Spinal cord (tissue), 10 donors: ENCODE data around the gene NARF. TPM values are rescaled to one million over a fixed set of nuclear protein-coding genes. Genes with fewer than 3 reads are reported as not detected.

Experiments used
- DNase-seq, 6 donors: peaks; one replicate each; pipeline versions ENCODE4 v3.0.0 to v3.0.0-alpha.2; 2013 to 2015; ENCODE audit warnings: low spot score in 6 of 6, low read depth in 4 of 6
- H3K27ac ChIP-seq: one replicate; pipeline ENCODE4 v1.5.1; 2013; ENCODE audit warnings: low read depth, low read length, control low read depth
- H3K27me3 ChIP-seq: one replicate; pipeline ENCODE4 v1.6.1; 2013; ENCODE audit warnings: low read length; ENCODE audit not compliant: control insufficient read depth, insufficient read depth
- H3K36me3 ChIP-seq: one replicate; pipeline ENCODE4 v1.6.1; 2013; ENCODE audit warnings: low read length; ENCODE audit not compliant: control insufficient read depth, insufficient read depth
- H3K4me1 ChIP-seq: one replicate; pipeline ENCODE4 v1.6.1; 2013; ENCODE audit warnings: low read length; ENCODE audit not compliant: control insufficient read depth, insufficient read depth
- H3K4me3 ChIP-seq: one replicate; pipeline ENCODE4 v1.5.1; 2013; ENCODE audit warnings: low read depth, low read length, control low read depth
- H3K9me3 ChIP-seq: one replicate; pipeline ENCODE4 v1.6.1; 2013; ENCODE audit warnings: low read length; ENCODE audit not compliant: control insufficient read depth, insufficient read depth
- WGBS: methylation state at CpG from one replicate; pipeline ENCODE4 v1.1.5; 2013; ENCODE audit warnings: missing lambda C conversion rate; ENCODE audit not compliant: insufficient coverage; 5-methylcytosine and 5-hydroxymethylcytosine counted together
- polyA plus RNA-seq, 2 donors: library from polyadenylated mRNA; unstranded; fragments of 120-200 nt; gene quantifications; one replicate each; pipeline ENCODE4 v1.2.1, GENCODE V29; 2013; ENCODE audit not compliant: insufficient read length in 2 of 2
- total RNA-seq, 2 donors: library from RNA; depleted of rRNA in 1 of 2; stranded (reverse); fragments of 120-200 nt in 1 of 2; fragments of >200 nt in 1 of 2; gene quantifications; one replicate each; pipeline versions ENCODE4 v1.2.3 to v1.2.4, GENCODE V29; 2013 to 2014
- donor health status: healthy.

The NARF gene
- total and polyA plus RNA-seq, 4 donors, result 31.1 to 124 (median 75.9) TPM

- H3K27me3 ChIP-seq, result no peaks in the 10 kb centered on the region
- H3K9me3 ChIP-seq, result no peaks in the 10 kb centered on the region
- 89% methylated on average over 7 of the region's 8 CpGs for whole genome bisulfite sequencing
- no peak overlapping the region for H3K4me3 ChIP-seq
- no peaks in the 10 kb centered on the region for H3K4me1 ChIP-seq
- peaks cover 51% of the 10 kb centered on the region for H3K36me3 ChIP-seq
- H3K27ac ChIP-seq, result no peak overlapping the region
- no peak for DNase-seq
Observed at GRCh38 chr17:82432017-82432416, 26.5 kb upstream of the NARF start.

DNA sequence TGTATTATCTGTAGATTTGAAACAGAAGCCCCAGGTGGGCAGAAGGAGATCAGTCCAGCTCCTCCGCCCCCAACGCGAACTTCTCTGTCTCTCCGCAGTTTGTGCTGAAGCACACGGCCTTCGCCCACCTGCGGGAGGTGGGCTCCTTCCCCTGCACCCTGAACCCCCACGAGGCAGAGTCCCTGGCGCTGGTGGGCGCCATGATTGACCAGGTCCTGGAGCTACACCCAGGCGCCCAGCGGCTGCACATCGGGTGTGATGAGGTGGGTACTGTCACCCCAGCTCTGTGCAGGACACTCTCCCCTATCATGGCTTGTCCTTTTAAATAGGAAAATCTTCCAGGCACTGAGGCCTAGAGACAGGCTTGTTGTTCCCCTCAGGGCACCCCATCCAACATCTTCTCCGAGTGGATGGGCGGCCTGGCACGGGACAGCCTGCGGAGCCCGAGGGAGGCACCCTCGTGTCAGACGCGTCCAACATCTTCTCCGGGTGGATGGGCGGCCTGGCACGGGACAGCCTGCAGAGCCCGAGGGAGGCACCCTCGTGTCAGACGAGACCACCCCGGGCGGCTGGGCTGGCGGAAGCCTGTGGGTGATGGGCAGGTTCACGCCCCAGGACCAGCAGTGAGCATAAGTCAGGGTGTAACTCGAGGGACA is 24.9 kb upstream of the NARF start:
- 91% methylated on average over 30 of the region's 32 CpGs for WGBS
- DNase-seq, result no peak
- Histone ChIP-seq H3K4me3 (no peak overlapping the region), H3K36me3 (peaks cover 65% of the 10 kb centered on the region), H3K9me3 (no peaks in the 10 kb centered on the region), H3K27me3 (no peaks in the 10 kb centered on the region), H3K27ac (no peak overlapping the region), H3K4me1 (no peaks in the 10 kb centered on the region)

DNA sequence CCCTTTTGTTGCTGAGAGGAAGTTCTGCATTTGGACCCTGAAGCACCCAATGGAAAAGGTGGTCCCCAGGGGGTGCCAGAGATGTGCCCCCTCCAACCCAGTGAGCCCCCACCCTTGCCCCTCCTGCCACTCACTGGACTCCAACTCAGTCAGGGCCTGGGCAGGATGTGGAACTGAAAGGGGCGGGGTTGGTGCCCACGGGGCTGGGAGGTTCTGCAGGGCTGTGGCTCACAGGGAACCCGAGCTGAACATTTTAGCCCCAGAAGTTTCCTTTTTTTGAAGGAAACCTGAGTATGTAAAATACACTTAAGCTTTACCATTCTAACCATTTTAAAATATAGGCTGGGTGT is 24.4 kb upstream of the NARF start:
- no peak for DNase-seq
- Histone ChIP-seq H3K4me1 (no peaks in the 10 kb centered on the region), H3K27ac (no peak overlapping the region), H3K4me3 (no peak overlapping the region), H3K36me3 (peaks cover 70% of the 10 kb centered on the region), H3K9me3 (no peaks in the 10 kb centered on the region), H3K27me3 (no peaks in the 10 kb centered on the region)
- 56% methylated on average over 3 of the region's 3 CpGs for WGBS

DNA sequence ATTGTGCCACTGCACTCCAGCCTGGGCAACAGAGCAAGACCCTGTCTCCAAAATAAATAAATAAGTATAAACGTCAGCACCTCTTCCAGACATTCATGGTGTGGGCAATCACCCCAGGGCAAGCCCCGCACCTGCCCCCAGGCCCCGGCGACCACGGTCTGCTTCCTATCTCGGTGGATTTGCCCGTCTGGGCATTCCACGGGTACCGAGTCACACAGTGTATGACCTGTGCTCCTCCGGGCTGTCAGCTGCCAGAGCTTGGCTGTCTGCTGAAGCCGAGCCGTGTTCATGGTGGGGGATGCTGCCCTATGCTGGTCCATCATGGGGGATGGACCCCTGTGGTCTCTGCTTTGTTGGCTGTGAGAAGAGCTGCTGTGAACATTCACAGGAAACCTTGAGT is 23.4 kb upstream of the NARF start:
- Histone ChIP-seq H3K9me3 (no peaks in the 10 kb centered on the region), H3K4me1 (peaks cover 7% of the 10 kb centered on the region), H3K36me3 (peaks cover 70% of the 10 kb centered on the region), H3K27me3 (no peaks in the 10 kb centered on the region), H3K4me3 (no peak overlapping the region), H3K27ac (no peak overlapping the region)
- no peak for DNase-seq
- 88% methylated on average over 11 of the region's 12 CpGs for WGBS

DNA sequence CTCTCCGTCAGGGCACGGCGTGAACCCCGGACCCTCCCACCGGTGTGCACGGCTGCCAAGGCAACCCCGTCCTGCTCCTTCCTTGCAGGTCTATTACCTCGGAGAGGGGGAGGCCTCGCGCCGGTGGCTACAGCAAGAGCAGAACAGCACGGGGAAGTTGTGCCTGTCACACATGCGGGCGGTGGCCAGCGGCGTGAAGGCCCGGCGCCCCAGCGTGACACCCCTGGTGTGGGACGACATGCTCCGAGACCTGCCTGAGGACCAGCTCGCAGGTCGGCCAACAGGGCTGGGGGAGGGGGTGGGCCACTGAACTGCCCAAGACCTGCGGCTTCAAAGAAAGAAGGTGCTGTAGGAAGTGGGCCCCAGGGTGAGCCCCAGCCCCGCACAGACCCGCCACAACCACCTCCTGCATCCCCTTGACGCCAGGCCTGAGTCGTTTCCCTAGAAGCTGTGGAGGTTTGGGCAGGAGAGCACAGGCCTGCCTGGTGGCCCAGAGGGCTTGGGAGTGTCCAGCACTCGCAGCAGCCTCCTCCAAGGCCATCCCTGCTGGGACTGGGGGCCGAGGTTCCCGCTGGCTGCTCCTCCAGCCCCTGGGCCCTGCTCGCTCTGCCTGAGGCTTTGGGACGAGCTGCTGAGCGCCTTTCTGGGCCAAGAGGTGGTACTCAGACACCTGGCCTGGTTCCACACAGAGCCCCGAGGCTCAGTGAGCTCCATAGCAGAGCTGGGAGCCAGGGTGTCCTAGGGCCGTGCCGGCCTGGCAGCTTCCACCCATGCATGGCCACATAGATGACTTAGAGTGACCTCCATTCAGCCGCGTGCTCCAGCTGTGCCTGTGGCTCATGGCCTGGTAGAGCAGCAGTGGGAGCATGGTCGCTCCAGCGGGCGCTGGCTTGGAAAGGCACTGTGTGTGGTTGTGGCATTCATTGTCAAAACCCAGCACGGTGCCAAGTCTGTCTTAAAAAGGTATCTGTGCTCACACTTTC is 22.6 kb upstream of the NARF start:
- no peak for DNase-seq
- WGBS, result 84% methylated on average over 42 of the region's 43 CpGs
- H3K36me3 ChIP-seq, result peaks cover 77% of the 10 kb centered on the region
- H3K27ac ChIP-seq, result no peak overlapping the region
- no peak overlapping the region for H3K4me3 ChIP-seq
- H3K9me3 ChIP-seq, result no peaks in the 10 kb centered on the region
- H3K27me3 ChIP-seq, result no peaks in the 10 kb centered on the region
- H3K4me1 ChIP-seq, result peaks cover 10% of the 10 kb centered on the region

DNA sequence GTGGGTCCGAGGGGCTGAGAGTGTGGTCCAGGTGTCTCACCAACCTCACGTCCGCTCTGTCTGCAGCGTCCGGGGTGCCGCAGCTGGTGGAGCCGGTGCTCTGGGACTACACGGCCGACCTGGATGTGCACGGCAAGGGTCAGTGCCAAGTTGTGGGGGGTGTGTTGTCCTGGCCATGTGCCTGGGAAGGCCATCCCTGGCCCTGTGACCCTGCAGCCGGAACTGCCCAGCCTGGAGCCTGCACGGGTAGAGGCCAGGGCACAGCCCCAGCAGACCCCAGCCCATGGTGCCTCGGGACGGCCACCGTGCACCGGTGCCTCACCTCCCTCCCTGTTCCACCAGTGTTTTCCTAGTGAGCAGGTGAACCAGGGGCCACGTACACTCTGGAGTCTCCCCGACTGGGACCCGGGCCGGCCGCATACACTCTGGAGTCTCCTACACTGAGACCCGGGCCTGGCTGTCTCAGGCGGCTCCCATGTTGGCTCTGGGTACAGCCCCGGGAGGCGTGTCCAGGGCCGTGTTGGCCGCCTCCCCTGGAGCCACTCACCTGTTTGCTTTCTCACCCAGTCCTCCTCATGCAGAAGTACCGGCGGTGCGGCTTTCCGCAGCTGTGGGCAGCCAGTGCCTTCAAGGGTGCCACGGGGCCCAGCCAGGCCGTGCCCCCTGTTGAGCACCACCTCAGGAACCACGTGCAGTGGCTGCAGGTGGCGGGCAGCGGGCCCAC is 21.8 kb upstream of the NARF start:
- Histone ChIP-seq H3K27ac (no peak overlapping the region), H3K4me3 (no peak overlapping the region), H3K36me3 (peaks cover 83% of the 10 kb centered on the region), H3K27me3 (no peaks in the 10 kb centered on the region), H3K9me3 (no peaks in the 10 kb centered on the region), H3K4me1 (peaks cover 11% of the 10 kb centered on the region)
- 90% methylated on average over 36 of the region's 36 CpGs for WGBS
- DNase-seq, result no peak

GRCh38 chr17:82437325-82437668 is 21.2 kb upstream of the NARF start:
- no peak for DNase-seq
- Histone ChIP-seq H3K27ac (no peak overlapping the region), H3K9me3 (no peaks in the 10 kb centered on the region), H3K27me3 (no peaks in the 10 kb centered on the region), H3K4me3 (no peak overlapping the region), H3K36me3 (peaks cover 84% of the 10 kb centered on the region), H3K4me1 (peaks cover 11% of the 10 kb centered on the region)
- 90% methylated on average over 18 of the region's 18 CpGs for WGBS

DNA sequence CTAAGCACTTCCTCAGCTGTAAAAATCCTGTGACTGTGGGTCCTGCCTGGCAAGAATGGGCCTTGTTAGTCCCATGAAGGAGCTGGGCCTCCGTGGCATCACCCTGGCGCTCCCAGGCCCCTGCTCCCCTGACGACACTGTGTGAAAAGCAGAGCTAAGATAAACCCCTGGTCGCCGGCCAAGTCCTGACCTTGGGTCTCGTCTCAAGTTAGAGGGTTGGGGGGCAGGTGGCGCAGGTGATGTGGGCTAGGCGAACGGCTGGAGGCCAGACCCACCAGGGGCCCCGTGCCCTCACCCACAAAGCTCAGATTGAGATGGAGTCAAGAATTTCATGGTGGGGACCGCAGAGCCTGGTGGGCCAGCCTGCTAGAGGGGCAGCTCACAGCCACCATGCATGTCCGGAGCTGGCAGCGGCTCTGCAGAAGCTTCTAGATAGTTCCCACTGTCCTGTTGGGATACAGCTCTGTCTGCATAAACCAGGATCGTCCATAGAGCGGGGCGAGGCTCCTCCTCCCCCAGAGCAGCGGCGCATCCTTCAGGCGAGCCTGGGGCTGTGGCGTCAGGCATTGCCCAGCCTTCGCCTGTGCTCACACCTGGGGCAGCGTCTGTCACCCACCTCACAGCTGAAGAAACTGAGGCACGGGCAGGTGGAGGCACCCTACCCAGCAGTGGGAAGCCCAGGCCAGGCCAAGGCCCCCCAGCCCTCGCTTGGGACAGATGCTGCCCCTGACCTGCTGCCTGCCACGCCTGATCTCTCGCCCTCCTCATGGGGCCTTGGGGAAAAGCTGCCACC is 19.9 kb upstream of the NARF start:
- peaks cover 11% of the 10 kb centered on the region for H3K4me1 ChIP-seq
- WGBS, result 86% methylated on average over 26 of the region's 26 CpGs
- H3K9me3 ChIP-seq, result no peaks in the 10 kb centered on the region
- H3K27me3 ChIP-seq, result no peaks in the 10 kb centered on the region
- H3K36me3 ChIP-seq, result peaks cover 93% of the 10 kb centered on the region
- no peak overlapping the region for H3K27ac ChIP-seq
- H3K4me3 ChIP-seq, result no peak overlapping the region
- no peak for DNase-seq

GRCh38 chr17:82439194-82439828 is 19.2 kb upstream of the NARF start:
- 93% methylated on average over 26 of the region's 29 CpGs for WGBS
- Histone ChIP-seq H3K4me1 (peaks cover 11% of the 10 kb centered on the region), H3K27ac (no peak overlapping the region), H3K4me3 (no peak overlapping the region), H3K36me3 (peaks cover 93% of the 10 kb centered on the region), H3K27me3 (no peaks in the 10 kb centered on the region), H3K9me3 (no peaks in the 10 kb centered on the region)
- no peak for DNase-seq
